GM21367 (cell line): Measurements from ENCODE around the gene SYPL2.

Source experiments
- ATAC-seq: cut with Tn5 transposase; IDR thresholded peaks from one replicate; pipeline ENCODE4 v1.9.1; 2021; ENCODE audit not compliant: unreplicated experiment

SYPL2 gene

DNA sequence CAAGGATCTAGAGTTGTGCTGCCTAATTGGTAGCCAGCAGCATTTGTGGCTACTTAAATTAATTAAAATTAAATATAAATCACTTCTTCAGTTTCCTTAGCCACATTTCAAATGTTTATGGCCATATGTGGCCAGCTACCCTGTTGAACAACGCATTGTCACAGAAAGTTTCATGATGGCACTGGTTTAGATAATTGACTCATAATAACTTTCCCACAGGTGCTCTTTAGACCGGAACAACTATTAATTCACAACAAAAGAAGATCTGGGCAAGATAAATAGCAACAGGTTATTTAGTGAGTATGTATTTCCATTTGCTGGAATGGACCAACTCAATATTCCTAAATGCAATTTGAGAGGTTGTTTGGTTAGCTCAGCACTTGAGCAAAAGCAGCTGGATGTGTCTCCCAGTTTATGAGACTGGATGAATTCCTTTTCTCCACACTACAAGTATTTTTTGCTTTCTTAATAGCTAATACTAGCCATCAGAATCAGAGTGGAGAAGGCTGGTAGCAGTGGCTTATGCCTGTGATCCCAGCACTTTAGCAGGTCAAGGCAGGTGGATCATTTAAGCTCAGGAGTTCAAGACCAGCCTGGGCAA lies 46.9 kb downstream of the SYPL2 start:
- ATAC-seq = no peak

DNA sequence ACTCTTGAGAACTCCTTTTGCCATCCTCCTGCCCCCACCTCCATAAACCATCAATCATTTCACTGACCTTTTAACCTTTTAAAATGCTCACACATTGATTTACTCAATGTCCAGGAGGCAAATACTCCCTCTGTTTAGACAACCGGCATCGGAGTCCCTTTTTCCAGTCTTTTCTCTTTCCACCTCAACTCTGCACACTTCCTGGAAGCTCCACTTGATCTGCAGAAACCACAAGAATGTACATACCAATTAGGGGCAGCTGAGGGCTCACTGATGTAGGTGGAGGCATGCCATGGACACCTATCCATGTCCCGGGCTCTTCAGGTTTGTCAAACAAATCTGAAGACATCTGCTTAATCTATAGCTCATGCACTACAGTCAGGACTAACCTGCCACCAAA lies 48.5 kb downstream of the SYPL2 start:
- ATAC-seq = no peak

DNA sequence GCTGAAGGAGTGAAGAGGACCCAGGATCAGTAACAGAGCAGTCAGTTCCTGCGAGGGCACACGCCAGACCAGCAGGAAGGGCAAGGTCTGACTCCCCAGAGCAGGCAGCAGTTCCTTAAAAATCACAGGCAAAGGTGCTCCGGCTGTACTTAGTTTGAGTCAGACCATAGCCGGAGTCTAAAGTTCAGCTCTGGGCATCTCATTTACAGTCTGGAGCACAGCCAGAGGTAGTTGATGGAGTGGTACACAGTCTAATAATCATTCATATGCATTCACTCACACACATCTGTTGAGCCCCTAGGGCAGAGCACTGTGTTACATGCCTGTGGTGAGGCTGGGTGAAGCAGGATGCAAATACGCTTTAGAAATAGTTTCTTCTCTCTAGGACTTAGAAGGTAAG lies 50.5 kb downstream of the SYPL2 start:
- ATAC-seq = no peak

DNA sequence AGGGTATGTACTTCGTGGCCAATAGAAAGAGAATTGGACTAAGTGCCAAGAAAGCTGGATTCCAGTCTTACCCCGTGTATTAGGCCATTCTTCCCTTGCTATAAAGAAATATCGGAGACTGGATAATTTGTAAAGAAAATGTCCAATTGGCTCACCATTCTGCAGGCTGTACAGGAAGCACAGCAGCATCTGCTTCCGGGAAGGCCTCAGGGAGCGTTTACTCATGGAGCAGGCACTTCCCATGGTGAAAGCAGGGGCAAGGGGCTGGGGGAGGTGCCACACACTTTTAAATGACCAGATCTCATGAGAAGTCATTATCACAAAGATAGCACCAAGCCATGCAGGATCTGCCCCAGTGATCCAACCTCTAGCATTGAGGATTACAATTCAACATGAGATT lies 51.0 kb downstream of the SYPL2 start:
- no peak for ATAC-seq

DNA sequence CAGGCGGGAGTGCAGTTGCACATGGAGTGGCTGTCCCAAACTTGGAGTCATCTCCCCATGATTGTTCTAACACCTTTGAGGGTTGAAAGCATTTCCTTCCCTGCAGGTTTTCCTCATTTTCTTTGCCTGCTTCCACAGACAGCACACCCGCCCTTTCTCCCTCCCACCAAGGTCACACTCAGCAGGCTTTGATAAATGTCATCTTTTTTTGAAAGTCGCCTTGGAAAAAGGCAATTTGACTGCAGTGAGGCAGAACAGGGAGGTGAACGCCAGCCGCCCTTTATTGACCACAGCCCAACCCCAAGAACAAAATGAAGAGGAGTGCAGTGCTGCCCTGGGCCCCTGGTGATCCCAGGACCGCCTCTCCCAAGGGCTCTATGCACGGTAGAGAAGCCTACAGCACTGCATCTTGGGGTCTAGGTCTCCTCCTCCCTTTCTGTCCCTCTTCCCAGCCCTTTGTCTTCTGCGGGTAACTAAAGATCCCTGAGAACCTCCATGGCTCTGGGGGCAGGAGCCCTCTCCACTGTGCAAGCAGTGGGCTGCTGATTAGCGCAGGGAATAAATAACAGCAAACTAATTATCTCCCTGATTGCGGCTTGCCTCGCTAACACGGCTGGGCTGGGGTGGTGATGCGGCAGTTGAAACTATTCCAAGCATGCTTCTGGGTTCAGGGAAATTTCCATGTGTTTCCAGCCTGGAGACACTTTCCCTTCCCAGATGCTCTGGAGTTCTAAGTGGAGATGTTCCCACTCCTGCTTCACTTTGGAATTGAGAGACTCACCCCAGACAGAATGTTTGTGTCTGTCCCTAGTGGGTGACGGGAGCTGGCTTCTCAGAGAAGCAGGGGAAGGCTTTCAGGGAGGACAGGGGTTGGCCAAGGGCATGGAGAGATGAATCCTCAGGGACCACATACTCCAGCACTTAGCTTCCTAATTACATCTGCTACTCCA lies 54.9 kb downstream of the SYPL2 start:
- no peak for ATAC-seq

DNA sequence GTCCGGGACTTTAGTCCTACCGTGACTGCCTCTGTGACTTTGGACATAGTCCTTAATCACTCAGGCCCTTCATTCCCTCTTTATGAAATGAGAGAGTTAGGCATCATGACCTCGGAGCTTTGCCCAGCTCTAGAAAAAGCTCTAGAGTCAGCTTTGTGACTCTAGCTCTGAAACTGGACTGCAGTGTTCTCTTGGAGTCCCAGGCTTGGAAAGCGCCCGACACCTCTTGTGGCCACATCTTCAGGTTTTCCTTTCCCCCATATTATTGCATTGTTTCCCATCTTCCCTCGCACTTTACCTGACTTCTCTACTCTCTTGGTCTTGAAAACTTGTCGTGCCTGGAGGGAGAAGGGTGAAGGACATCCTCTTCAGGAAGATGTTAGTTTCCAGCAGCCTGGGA lies 55.7 kb downstream of the SYPL2 start:
- ATAC-seq = no peak

DNA sequence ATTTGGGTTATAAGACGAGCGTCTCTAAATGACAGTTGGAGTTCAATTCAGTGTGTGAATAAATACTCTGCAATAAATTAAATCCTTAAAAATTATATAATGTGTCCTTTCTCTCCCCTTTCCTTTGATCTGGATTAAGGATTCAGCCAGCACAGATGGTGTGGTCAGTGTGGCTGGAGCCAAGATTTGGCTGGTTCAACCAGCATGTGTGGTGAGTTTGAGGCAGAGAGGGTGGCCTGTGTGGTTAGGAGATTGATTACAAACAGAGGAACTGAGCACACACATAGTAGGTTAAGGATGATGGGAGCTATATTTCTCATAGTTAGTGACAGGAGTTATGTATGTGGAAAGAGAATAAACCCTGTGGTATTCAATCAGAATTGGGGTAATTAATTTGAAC lies 57.4 kb downstream of the SYPL2 start:
- no peak for ATAC-seq

DNA sequence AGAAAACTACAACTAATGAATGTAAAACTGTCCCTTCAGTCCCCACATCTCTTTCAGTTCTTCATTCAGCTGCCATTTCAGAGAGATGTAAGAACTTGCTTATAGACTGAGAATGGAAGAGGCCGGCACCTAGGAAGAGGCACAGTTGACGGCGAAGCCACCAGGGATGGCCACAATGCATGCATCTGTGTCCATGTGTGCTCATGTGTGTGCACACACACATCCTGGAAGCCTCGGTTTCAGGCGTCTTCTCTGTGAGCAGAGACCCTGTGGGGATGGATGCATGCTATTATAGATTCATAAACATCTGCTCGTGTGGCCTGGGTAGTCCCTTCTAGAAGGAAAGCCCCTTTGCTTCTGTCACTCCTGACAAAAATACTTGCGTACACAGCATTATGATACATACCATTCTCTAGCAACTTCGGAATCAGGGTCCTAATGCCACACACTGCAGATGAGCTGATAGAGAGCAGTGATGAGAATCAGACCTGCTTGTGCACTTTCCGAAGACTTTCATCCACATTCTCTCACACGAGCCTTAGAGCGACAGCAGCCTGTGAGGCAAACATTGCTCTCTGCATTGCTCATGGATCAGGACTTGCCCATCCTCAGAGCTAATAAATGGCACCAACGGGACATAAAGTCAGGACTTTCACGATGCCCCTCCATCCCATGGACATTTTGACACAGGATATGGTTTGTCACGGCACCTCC lies 60.9 kb downstream of the SYPL2 start:
- ATAC-seq = no peak

DNA sequence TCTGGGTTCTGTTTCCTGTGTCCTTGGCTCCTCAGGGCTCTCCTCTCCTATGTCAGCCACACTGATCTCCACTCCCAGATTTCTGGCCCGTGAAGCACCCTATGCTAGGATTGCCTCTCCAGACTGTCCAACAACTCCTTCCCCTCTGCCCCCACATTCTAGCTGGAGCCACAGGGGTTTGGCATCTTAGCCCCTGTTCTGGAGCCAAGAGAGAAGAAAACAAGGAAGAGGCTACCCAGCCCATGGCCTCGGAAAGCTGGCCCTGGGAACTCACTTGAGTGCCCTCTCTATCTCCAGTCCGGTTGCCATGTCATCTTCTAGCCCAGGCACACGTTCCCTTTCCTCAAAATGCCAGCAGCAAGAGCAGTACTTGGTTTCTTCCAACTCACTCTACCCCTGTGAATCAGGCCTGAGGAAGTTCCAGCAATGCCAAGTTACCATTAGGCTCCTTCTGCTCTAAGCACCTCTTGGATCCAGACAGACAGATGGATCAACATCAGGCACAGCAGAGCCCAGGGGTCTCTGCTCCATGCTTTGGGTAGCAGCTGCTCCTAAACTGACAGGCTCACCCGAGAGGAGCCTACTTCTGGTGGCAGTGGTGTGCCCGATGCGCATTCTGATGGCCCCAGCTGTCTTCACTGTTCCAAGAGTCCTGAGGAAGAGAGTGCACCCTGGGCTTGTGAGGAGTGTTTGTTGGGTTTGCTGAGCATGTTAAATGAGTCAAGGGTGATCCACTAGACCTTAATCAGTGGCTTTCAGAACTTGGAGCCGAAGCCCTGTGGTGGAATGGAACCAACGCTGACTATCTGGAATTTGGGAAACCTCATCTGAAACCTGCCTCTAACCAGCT lies 61.7 kb downstream of the SYPL2 start:
- ATAC-seq = no peak

DNA sequence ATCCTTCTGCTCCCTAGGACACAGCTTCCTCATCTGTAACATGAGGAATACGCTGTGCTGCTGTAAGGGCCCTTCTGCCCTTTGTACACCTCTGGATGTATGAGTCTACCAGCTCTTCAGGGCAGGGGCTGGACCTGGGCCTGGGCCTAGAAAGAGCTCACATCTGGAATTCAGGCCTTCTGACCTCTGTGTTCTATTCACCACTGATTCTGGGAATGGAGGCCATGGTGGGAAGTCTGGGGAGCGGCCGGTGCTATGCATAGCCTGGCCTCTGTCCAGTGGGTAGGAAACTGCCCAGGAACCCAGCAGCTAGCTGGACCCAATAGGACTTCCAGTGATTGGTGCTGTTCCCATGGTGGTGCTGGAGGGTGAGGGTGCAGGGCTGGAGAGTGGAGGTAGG lies 62.4 kb downstream of the SYPL2 start:
- no peak for ATAC-seq

DNA sequence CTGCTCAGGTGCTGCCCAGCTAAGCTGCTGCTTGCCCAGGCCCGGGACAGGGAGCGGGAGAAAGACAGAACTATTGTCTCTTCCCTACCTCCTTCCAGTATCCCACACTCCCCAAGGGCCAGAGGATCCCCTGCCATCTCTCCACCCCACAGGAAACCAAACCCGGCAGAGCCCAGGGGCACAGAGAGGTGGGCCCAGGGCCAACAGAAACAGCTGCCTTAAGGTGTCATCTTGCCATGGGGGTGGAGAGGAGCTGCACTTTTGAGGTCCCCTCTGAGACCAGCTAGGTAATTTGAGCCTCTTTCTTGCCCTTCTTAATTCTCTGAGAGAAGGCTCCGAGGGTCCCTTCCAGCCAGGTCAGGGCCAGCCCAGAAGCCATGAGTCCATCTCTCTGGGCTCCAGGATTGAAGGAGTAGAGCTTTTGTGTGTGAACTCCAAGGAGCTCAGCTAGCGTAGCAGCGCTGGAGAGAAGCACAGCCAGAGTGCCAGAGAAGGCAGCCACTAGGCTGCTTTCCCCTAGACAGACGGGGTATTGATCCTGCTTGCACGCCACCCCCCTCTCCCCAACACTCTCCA lies 63.6 kb downstream of the SYPL2 start:
- no peak for ATAC-seq

DNA sequence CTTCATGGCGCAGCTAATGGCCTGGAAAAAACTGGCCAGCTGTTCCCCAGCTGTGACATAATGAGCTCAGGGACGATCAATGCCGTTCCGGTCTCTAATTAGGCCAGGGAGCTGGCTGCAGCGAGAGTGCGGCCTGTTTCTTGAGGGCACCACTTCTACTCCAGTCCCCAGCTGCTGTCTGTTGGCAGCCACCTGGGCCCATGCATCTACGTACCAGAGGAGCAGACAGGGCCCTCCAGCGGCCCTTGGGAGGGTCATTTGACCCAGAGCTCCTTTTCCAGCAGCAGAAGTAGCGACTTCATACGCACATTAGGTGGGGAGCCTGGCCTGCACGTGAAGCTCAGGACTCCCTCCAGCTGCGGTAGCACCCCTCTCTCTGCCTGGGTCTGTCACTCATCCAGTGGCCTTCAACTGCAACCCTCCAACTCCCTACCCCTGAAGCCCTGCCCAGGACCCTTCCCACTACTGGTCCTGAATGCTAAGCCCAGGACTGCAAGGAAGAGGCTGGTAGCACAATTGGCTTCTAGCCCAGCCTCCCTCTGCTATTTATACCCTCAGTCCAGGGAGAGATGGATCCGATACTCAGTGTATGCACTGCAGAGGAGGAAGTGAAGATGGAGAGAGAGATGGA lies 64.2 kb downstream of the SYPL2 start:
- ATAC-seq = no peak

DNA sequence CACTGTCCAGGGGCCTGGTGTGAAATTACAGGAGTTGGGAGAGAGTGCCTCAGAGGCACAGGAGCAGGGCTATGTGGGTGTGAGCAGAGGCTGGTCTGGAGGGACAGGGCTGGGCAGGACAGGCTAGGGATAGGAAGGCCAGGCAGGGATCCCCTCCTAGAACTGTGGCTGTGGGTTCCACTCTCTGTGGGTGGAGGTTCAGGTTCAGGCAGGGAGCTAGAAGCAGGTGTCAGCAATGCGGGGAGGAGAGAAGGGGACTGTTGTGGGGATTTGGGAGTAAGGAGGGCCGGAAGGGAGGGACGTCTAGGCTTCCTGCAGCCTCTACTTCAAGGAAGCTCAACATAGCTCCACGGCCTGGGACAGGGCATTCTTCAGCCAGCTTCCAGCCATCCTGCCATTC lies 65.0 kb downstream of the SYPL2 start:
- ATAC-seq = no peak
